Mesenteric fat pad (tissue), 1 donor: ENCODE data around the gene AQP12A. TPM values are rescaled to one million over a fixed set of nuclear protein-coding genes. Genes with fewer than 3 reads are reported as not detected.

Source experiments
- DNase-seq: peaks from one replicate; pipeline ENCODE4 v3.0.0-alpha.2; 2020; ENCODE audit warnings: low spot score
- total RNA-seq: library from RNA; stranded (reverse); fragmentation: NEBNext Ultra II Directional; extraction: Animal tissue kit (Norgen Biotek cat#: 25700); gene quantifications from one replicate; pipeline ENCODE4 v1.2.1, GENCODE V29; 2021
- donor health status: DM: yes; HTN: yes; CAD: no.

AQP12A gene
- total RNA-seq, 1 donor from 2014 or later: not detected

GRCh38 chr2:240707043-240707756 lies 15.5 kb downstream of the AQP12A start:
- no peak for DNase-seq

GRCh38 chr2:240707821-240708220 lies 16.2 kb downstream of the AQP12A start:
- DNase-seq: no peak

GRCh38 chr2:240708457-240708856 lies 16.8 kb downstream of the AQP12A start:
- DNase-seq: no peak

GRCh38 chr2:240711296-240711695 lies 19.6 kb downstream of the AQP12A start:
- no peak for DNase-seq

- no peak for DNase-seq
Measured at GRCh38 chr2:240711701-240712100, 20.0 kb downstream of the AQP12A start.

GRCh38 chr2:240712121-240712520 lies 20.5 kb downstream of the AQP12A start:
- no peak for DNase-seq

- DNase-seq: no peak
Measured at GRCh38 chr2:240713071-240713927, 21.6 kb downstream of the AQP12A start.

GRCh38 chr2:240713928-240714746 lies 22.5 kb downstream of the AQP12A start:
- no peak for DNase-seq

GRCh38 chr2:240714747-240715725 lies 23.4 kb downstream of the AQP12A start:
- no peak for DNase-seq

GRCh38 chr2:240716130-240716798 lies 24.6 kb downstream of the AQP12A start:
- no peak for DNase-seq

- DNase-seq: no peak
Measured at GRCh38 chr2:240717181-240717641, 25.5 kb downstream of the AQP12A start.

GRCh38 chr2:240717681-240718581 lies 26.3 kb downstream of the AQP12A start:
- no peak for DNase-seq

- DNase-seq: no peak
Measured at GRCh38 chr2:240718896-240719490, 27.3 kb downstream of the AQP12A start.

GRCh38 chr2:240719676-240720545 lies 28.2 kb downstream of the AQP12A start:
- DNase-seq: no peak

- DNase-seq: no peak
Measured at GRCh38 chr2:240720686-240721595, 29.3 kb downstream of the AQP12A start.

GRCh38 chr2:240721596-240722180 lies 30.0 kb downstream of the AQP12A start:
- DNase-seq: no peak
